Endothelial cell of umbilical vein (primary cell): ENCODE measurements around the gene ANKRD31.

ENCODE experiments used
- CTCF ChIP-seq, 2 donors: IDR thresholded peaks; 1 replicate in 1 of 2; 2 replicates in 1 of 2; pipeline ENCODE4 v1.5.1; 2011; ENCODE audit warnings: low read length in 2 of 2, mild to moderate bottlenecking in 2 of 2, moderate library complexity in 2 of 2, control low read depth in 1 of 2, inconsistent platforms in 1 of 2, low read depth in 1 of 2; ENCODE audit not compliant: insufficient read depth in 1 of 2; ENCODE audit errors: extremely low read depth in 1 of 2
- GATA2 ChIP-seq: IDR thresholded peaks from 2 replicates; pipeline ENCODE4 v1.7.0; 2011; ENCODE audit warnings: low read depth, mild to moderate bottlenecking, moderate library complexity, mixed read lengths, low read length; ENCODE audit not compliant: insufficient read length, insufficient read depth

- TF ChIP-seq GATA2 (no peak), CTCF (IDR thresholded peaks at IDR 0.05; ENCODE audit: extremely low read depth in 1 of 2, insufficient read depth in 1 of 2, low read depth in 1 of 2, low read length in 2 of 2) (no peak)
Measured at GRCh38 chr5:75108931-75109596, 127.6 kb downstream of the ANKRD31 start.
